ENCODE data around the gene TMEM266. TPM values are rescaled to one million over a fixed set of nuclear protein-coding genes. Genes with fewer than 3 reads are reported as not detected.

Gene TMEM266
- total and polyA plus RNA-seq, 8 donors: 0.35 to 2.8 (median 1.3) TPM; not detected in 4

GRCh38 chr15:76191539-76192244 is 131.9 kb downstream of the TMEM266 start:
- no peaks in the 10 kb centered on the region for H3K36me3 ChIP-seq
- TF ChIP-seq POLR2AphosphoS5 (IDR thresholded peaks at IDR 0.05) (no peak), POLR2A (IDR thresholded peaks at IDR 0.05) (no peak), EP300 (IDR thresholded peaks at IDR 0.05) (no peak), CTCF (IDR thresholded peaks at IDR 0.05) (no peak)
- intact Hi-C loops (cut with DNase I; ENCODE audit: low total_unique reads): loop anchor here (10.0 kb wide), 1 partner anchor 143 kb away; the partner anchor contains the start of gene ISL2
- peak overlapping the region; percentile 21 to 83 (median 63) for H3K27ac ChIP-seq
- WGBS, 5 donors: 58 to 73% (median 64%) methylated on average over 20 to 55 of the region's 55 CpGs
- H3K4me3 ChIP-seq: no peak overlapping the region
- no peaks in the 10 kb centered on the region for H3K9me3 ChIP-seq
- peak in 1 of 2 donors; percentile 60 for DNase-seq
- peaks cover 0 to 59% (median 0%) of the 10 kb centered on the region in 3 donors for H3K27me3 ChIP-seq
- H3K4me1 ChIP-seq: peaks cover 19 to 54% (median 40%) of the 10 kb centered on the region in 4 donors

GRCh38 chr15:76192715-76193114 is 132.9 kb downstream of the TMEM266 start:
- intact Hi-C loops (cut with DNase I; ENCODE audit: low total_unique reads): loop anchor here (10.0 kb wide), 1 partner anchor 142 kb away; the partner anchor contains the start of gene ISL2
- no peak for DNase-seq
- Histone ChIP-seq H3K9me3 (no peaks in the 10 kb centered on the region), H3K4me3 (no peak overlapping the region), H3K27ac (no peak overlapping the region), H3K4me1 (peaks cover 30 to 64% (median 50%) of the 10 kb centered on the region in 4 donors), H3K36me3 (no peaks in the 10 kb centered on the region), H3K27me3 (peaks cover 0 to 49% (median 0%) of the 10 kb centered on the region in 3 donors)
- WGBS, 5 donors: 93 to 97% (median 94%) methylated on average over 3 to 8 of the region's 8 CpGs
- TF ChIP-seq POLR2AphosphoS5 (IDR thresholded peaks at IDR 0.05) (no peak), EP300 (IDR thresholded peaks at IDR 0.05) (no peak), CTCF (IDR thresholded peaks at IDR 0.05) (no peak), POLR2A (IDR thresholded peaks at IDR 0.05) (no peak)

GRCh38 chr15:76193934-76194333 is 134.1 kb downstream of the TMEM266 start:
- Histone ChIP-seq H3K4me1 (peaks cover 35 to 76% (median 61%) of the 10 kb centered on the region in 4 donors), H3K27me3 (peaks cover 0 to 36% (median 0%) of the 10 kb centered on the region in 3 donors), H3K9me3 (no peaks in the 10 kb centered on the region), H3K4me3 (no peak overlapping the region), H3K36me3 (no peaks in the 10 kb centered on the region), H3K27ac (peak overlapping the region in 1 of 5 donors; percentile 23)
- no peak for TF ChIP-seq POLR2A (IDR thresholded peaks at IDR 0.05)
- no peak for TF ChIP-seq EP300 (IDR thresholded peaks at IDR 0.05)
- no peak for TF ChIP-seq POLR2AphosphoS5 (IDR thresholded peaks at IDR 0.05)
- no peak for TF ChIP-seq CTCF (IDR thresholded peaks at IDR 0.05)
- no peak for DNase-seq
- WGBS, 5 donors: 38 to 54% (median 44%) methylated on average over 8 of the region's 8 CpGs
- intact Hi-C loops (cut with DNase I; ENCODE audit: low total_unique reads): loop anchor here (10.0 kb wide), 1 partner anchor 141 kb away; the partner anchor contains the start of gene ISL2

- TF ChIP-seq POLR2A (IDR thresholded peaks at IDR 0.05) (no peak), POLR2AphosphoS5 (IDR thresholded peaks at IDR 0.05) (no peak), CTCF (IDR thresholded peaks at IDR 0.05) (no peak), EP300 (IDR thresholded peaks at IDR 0.05) (no peak)
- no peak for DNase-seq
- H3K4me3 ChIP-seq: no peak overlapping the region
- H3K9me3 ChIP-seq: no peaks in the 10 kb centered on the region
- H3K36me3 ChIP-seq: no peaks in the 10 kb centered on the region
- peak overlapping the region in 4 of 5 donors; percentile 13 to 84 (median 72) for H3K27ac ChIP-seq
- H3K27me3 ChIP-seq: peaks cover 0 to 19% (median 0%) of the 10 kb centered on the region in 3 donors
- peaks cover 35 to 80% (median 65%) of the 10 kb centered on the region in 4 donors for H3K4me1 ChIP-seq
- WGBS, 5 donors: 84 to 92% (median 91%) methylated on average over 7 of the region's 7 CpGs
- intact Hi-C loops (cut with DNase I; ENCODE audit: low total_unique reads): loop anchor here (10.0 kb wide), 1 partner anchor 139 kb away; the partner anchor contains the start of gene ISL2
Measured at GRCh38 chr15:76195506-76196268, 135.9 kb downstream of the TMEM266 start.

Data from stomach (tissue), 9 donors.